Esophagus muscularis mucosa (tissue), 4 donors: ENCODE measurements around the gene TMEM185A. TPM values are rescaled to one million over a fixed set of nuclear protein-coding genes. Genes with fewer than 3 reads are reported as not detected.
"Not testable (repeated sequence)": the region's sequence is repeated elsewhere in the genome, so short reads cannot be mapped to it uniquely, and the experiment has no call there.

Experiments used
- DNase-seq: peaks from one replicate; pipeline ENCODE4 v3.0.0-alpha.2; 2017; ENCODE audit errors: extremely low spot score
- H3K27ac ChIP-seq, 4 donors: fragments of 200-600 bp; sonication (generic); replicated peaks in 1 of 4; 1 replicate in 3 of 4; 2 replicates in 1 of 4; pipeline ENCODE4 v1.5.1; 2016 to 2019; ENCODE audit warnings: mild to moderate bottlenecking in 1 of 4
- H3K27me3 ChIP-seq, 4 donors: fragments of 200-600 bp; sonication (generic); one replicate each; pipeline versions ENCODE4 v1.5.1 to v1.6.0; 2016 to 2019
- H3K36me3 ChIP-seq, 4 donors: fragments of 200-600 bp; sonication (generic); one replicate each; pipeline ENCODE4 v1.5.1; 2016 to 2019
- H3K4me1 ChIP-seq, 4 donors: fragments of 200-600 bp; sonication (generic); one replicate each; pipeline ENCODE4 v1.5.1; 2016 to 2019
- H3K4me3 ChIP-seq, 4 donors: fragments of 200-600 bp; sonication (generic); 1 replicate in 2 of 4; 2 replicates in 2 of 4; pipeline ENCODE4 v1.5.1; 2016 to 2019; ENCODE audit warnings: mild to moderate bottlenecking in 4 of 4, moderate library complexity in 1 of 4
- H3K9me3 ChIP-seq, 4 donors: fragments of 200-600 bp; sonication (generic); 1 replicate in 3 of 4; 2 replicates in 1 of 4; pipeline ENCODE4 v1.5.1; 2016 to 2019
- EP300 ChIP-seq: sonication (generic); formaldehyde crosslinking; IDR thresholded peaks from one replicate; pipeline ENCODE4 v1.6.1; 2017; ENCODE audit warnings: antibody characterized with exemption
- POLR2A ChIP-seq: fragments of 450-650 bp; IDR thresholded peaks from one replicate; pipeline ENCODE4 v1.6.1; 2017; ENCODE audit warnings: antibody characterized with exemption, moderate library complexity, mild to moderate bottlenecking, low read depth
- POLR2AphosphoS5 ChIP-seq, 2 donors: sonication (generic); formaldehyde crosslinking; IDR thresholded peaks; one replicate each; pipeline ENCODE4 v1.6.1; 2017; ENCODE audit warnings: antibody characterized with exemption in 2 of 2
- WGBS: methylation state at CpG from one replicate; pipeline ENCODE4 v1.1.5; 2018; 5-methylcytosine and 5-hydroxymethylcytosine counted together
- intact Hi-C: fragments of 100-400 bp; cut with DNase I; formaldehyde crosslinking; loops from one replicate; pipeline ENCODE4 v1.15.1; 2023
- total RNA-seq, 4 donors: library from RNA; depleted of rRNA; stranded (reverse); fragments of >200 nt; gene quantifications; one replicate each; pipeline versions ENCODE4 v1.1.0 to v1.2.1, GENCODE V29; 2016
- TF ChIP-seq, protein P1 (sequence below), 3 experiments: fragments of 200-600 bp in 2 of 3; fragments of 450-650 bp in 1 of 3; sonication (generic) in 2 of 3; IDR thresholded peaks; one replicate each; pipeline ENCODE4 v1.5.1; 2017 to 2019; ENCODE audit warnings: antibody characterized with exemption in 3 of 3, mild to moderate bottlenecking in 2 of 3, moderate library complexity in 1 of 3

TMEM185A gene
- total RNA-seq = 10 to 100 TPM; 11.2 to 26.2 (median 16.5) TPM

DNA sequence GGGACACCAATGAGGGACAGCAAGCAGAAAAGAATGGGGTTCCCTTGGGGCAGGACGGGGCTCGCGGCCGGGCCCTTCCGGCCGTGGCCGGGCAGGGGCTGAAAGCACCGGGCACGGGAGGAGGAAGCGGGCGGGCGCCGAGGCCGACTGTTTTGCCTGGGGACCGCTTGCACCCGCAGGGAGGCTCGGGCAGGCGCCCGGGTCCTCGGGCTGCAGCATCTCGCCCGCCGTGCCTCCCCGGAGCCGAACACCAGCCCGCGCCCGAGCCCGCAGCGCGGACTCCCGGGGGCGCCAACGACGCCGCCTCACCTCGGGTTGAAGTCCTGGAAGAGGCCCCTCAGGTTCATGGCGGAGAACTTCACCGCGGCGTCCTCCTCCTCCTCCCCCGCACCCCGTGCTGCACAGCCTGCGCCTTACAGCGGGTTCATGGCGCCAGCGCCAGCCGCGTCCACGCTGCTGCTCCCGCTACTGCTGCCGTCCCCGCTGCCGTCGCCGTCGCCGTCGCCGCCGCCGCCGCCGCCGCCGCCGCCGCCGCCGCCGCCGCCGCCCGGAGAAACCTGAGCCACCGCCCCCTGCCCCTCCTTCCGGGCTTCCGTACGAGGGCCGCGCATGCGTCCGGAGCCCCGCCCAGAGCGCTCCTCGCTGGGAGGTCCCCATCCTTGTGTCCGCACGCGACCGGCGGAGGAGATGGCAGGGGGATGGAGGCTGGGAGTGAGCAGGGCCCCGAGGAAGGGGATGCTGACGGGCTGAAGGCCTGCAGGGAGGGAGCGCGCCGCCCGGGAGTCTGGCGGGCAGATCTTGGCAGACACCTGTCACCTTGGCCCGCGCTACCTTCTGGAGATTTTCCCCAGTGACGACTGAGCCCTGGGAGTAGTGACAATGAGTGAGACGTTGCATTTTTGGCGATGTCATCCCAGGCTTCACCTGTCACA, at the start of gene TMEM185A:
Gene TMEM185A (minus strand): TSS at position 559 of the 932 bp plus-strand sequence. CDS start 212 bp downstream, at position 347.
- Histone ChIP-seq H3K9me3 (no peaks in the 10 kb centered on the region), H3K27ac (peak within 1 kb of the TSS; percentile 67 to 82 (median 76)), H3K27me3 (no peaks in the 10 kb centered on the region), H3K4me3 (peak within 1 kb of the TSS; percentile 65 to 83 (median 72)), H3K36me3 (no peaks in the 10 kb centered on the region), H3K4me1 (peaks cover 11 to 25% (median 19%) of the 10 kb centered on the region in 4 donors)
- 37% methylated on average over 32 of the region's 102 CpGs for WGBS
- TF ChIP-seq, protein P1, sequence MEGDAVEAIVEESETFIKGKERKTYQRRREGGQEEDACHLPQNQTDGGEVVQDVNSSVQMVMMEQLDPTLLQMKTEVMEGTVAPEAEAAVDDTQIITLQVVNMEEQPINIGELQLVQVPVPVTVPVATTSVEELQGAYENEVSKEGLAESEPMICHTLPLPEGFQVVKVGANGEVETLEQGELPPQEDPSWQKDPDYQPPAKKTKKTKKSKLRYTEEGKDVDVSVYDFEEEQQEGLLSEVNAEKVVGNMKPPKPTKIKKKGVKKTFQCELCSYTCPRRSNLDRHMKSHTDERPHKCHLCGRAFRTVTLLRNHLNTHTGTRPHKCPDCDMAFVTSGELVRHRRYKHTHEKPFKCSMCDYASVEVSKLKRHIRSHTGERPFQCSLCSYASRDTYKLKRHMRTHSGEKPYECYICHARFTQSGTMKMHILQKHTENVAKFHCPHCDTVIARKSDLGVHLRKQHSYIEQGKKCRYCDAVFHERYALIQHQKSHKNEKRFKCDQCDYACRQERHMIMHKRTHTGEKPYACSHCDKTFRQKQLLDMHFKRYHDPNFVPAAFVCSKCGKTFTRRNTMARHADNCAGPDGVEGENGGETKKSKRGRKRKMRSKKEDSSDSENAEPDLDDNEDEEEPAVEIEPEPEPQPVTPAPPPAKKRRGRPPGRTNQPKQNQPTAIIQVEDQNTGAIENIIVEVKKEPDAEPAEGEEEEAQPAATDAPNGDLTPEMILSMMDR (IDR thresholded peaks at IDR 0.05) = no peak
- TF ChIP-seq POLR2AphosphoS5 (IDR thresholded peaks at IDR 0.05) = peak; percentile 56 to 59
- DNase-seq = no peak
- intact Hi-C loops = no loop called here

DNA sequence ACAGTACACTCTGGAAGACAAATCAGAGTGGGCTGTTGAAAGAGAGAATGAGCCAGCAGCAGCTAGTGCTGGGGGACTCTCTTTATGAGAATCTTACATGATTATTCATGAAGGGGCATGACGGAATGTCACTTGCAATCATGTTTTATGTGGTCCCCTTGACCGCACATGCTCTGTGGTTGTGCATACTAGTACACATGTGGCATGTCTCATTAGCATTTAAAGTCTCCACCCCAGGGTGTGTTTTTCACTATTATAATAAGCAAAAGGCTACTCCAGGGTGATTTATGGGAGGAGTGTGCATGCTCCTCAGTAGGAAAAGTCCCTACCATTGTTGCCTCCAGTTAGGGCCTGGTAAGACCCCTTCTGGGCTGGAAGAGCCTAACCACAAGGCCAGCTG, 49.6 kb upstream of the TMEM185A start:
- H3K4me1 ChIP-seq = no peaks in the 10 kb centered on the region
- H3K27me3 ChIP-seq = no peaks in the 10 kb centered on the region
- no peak overlapping the region for H3K27ac ChIP-seq
- 74% methylated on average over 2 of the region's 2 CpGs for WGBS
- no peaks in the 10 kb centered on the region for H3K36me3 ChIP-seq
- DNase-seq = no peak
- intact Hi-C loops = no loop called here
- H3K9me3 ChIP-seq = no peaks in the 10 kb centered on the region
- TF ChIP-seq POLR2A = no peak
- no peak for TF ChIP-seq POLR2AphosphoS5 (IDR thresholded peaks at IDR 0.05)
- no peak for TF ChIP-seq EP300
- TF ChIP-seq, protein P1 (IDR thresholded peaks at IDR 0.05) = no peak
- H3K4me3 ChIP-seq = no peak overlapping the region

DNA sequence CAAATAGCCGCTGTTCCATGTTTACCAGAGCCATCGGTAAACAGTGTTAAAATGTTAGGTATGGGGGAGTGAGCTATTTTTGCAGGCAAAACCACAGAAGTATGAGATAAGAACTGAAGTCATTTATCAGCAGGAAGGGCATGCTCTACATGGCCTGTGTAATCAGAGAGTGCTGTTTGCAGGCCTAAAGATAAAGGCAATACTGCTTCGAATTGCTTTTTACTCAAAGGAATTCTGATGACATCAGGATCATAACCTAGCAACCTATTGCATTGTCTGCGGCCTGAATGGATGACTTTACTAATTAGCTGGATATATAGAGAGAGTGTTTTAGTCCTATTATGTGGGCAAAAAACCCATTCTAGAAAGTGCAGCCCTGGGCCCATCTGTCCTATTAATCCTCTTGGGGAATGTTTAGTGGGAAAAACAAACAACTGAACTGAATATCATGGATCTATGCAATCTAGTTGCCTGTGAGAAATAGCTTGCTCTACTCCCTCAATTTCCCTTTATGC, 47.6 kb upstream of the TMEM185A start:
- H3K27ac ChIP-seq, intact Hi-C loops, H3K36me3 ChIP-seq, H3K27me3 ChIP-seq, H3K4me3 ChIP-seq, H3K9me3 ChIP-seq, DNase-seq, H3K4me1 ChIP-seq: not testable (repeated sequence)
- no CpG with 5 or more reads among the region's 4 CpGs for WGBS

DNA sequence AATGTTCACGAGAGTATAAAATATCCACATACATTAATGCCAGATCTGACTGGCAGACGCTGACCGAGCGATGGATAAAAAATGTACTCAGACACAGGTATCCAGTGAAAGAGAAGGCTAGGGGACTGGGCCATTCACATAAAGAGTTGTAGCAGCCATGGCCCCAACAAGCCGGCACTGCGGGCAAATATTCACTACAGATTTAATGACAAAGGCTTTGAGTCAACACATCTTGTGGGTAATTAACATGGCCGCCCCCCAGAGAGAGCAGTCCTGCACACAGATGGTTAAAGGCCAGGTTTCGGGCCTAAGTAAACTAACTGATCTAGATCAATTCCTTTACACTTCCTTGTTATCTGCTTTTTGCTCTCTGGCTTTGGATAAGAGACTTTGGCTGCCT, 44.0 kb upstream of the TMEM185A start:
- DNase-seq, H3K4me3 ChIP-seq, H3K27me3 ChIP-seq, H3K4me1 ChIP-seq, H3K27ac ChIP-seq, H3K36me3 ChIP-seq, intact Hi-C loops, H3K9me3 ChIP-seq: not testable (repeated sequence)
- 68% methylated on average over 4 of the region's 8 CpGs for WGBS

DNA sequence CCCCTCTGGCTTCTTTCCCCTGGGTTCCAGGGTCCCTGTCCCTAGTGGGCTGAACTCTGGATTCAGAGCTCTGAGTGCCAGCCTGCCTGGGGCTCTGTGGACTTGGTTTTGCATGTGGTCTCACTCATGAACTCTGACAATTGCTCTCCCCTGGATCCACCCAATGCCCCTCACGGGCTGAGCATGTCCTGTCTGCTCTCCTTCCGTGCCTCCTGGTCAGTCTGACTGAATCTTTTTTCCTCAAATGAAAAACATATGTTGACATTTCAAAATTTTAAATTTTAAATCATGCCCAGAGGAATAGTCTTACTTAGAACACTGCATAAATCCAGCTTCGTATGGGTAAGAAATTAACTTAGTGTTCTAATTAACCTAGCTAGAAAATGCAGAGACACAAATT, 43.5 kb upstream of the TMEM185A start:
- H3K27ac ChIP-seq, H3K27me3 ChIP-seq, H3K9me3 ChIP-seq, H3K36me3 ChIP-seq, DNase-seq, intact Hi-C loops, H3K4me3 ChIP-seq, H3K4me1 ChIP-seq: not testable (repeated sequence)
- WGBS = no CpG with 5 or more reads among the region's 3 CpGs

DNA sequence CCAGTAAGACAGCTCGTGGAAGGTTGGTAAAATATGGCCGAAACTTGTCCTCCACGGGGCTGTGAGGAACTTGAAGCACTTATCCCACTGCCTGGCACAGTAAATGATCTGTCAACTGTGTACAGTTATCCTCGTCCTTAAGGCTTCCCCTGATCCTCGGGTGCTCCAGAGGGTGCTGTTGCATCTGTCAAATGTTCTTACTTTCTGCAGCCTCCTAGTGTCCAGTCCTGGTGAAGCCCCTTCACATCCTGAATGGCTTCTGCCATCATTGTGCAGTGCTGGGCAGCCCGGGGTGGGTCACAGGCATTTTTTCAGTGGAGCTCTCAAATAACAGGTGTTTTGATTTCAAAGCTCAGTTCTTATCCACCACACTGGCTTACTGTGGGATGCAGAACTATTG, 29.0 kb upstream of the TMEM185A start:
- H3K36me3 ChIP-seq, H3K27me3 ChIP-seq, DNase-seq, H3K27ac ChIP-seq, intact Hi-C loops, H3K9me3 ChIP-seq, H3K4me3 ChIP-seq, H3K4me1 ChIP-seq: not testable (repeated sequence)
- WGBS = no CpG with 5 or more reads among the region's 6 CpGs

DNA sequence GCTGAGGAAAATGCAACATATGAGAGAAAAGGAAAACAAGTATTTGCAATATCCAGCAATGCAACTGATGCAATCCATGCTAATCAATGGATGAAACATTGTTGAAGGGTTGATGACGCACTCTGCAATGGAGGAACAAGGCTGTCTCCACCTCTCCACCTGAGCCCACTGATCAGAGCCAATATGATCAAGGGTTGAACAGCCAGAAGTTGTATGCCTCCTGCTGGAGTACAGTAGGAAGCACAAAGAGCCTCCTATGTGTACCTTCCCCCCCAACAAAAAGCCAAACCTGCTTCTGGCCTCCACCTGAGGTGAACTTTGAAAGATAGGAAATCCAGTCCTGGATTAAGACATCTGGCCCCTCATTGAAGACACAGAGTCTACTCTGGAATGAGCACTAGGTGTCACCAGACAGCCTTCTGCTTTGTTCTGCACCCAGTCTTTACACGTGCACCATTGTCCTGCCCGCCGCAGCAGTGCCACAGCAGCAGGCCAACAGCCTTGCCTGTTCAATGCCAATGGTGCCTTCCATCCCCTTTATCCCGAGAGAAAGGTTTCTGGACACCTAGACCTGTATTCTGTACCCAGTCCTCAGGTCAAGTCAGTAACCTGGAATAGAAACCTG, 24.8 kb upstream of the TMEM185A start:
- H3K27me3 ChIP-seq, H3K27ac ChIP-seq, intact Hi-C loops, H3K4me3 ChIP-seq, DNase-seq, H3K4me1 ChIP-seq, H3K9me3 ChIP-seq, H3K36me3 ChIP-seq: not testable (repeated sequence)
- no CpG with 5 or more reads among the region's 5 CpGs for WGBS
